Testis (tissue), 3 donors: Measurements from ENCODE around the gene TNFRSF4. TPM values are rescaled to one million over a fixed set of nuclear protein-coding genes. Genes with fewer than 3 reads are reported as not detected.

ENCODE experiments used
- DNase-seq: peaks from one replicate; pipeline ENCODE4 v3.0.0-alpha.2; 2019
- H3K27ac ChIP-seq, 2 donors: fragments of 200-600 bp; sonication (generic); one replicate each; pipeline ENCODE4 v1.5.1; 2019
- H3K27me3 ChIP-seq: fragments of 200-600 bp; sonication (generic); one replicate; pipeline ENCODE4 v1.5.1; 2019
- H3K36me3 ChIP-seq: fragments of 200-600 bp; sonication (generic); one replicate; pipeline ENCODE4 v1.5.1; 2017; ENCODE audit warnings: low read depth; ENCODE audit errors: missing control alignments
- H3K4me1 ChIP-seq: fragments of 200-600 bp; sonication (generic); one replicate; pipeline ENCODE4 v1.5.1; 2019
- H3K4me3 ChIP-seq, 2 donors: fragments of 200-600 bp; sonication (generic); one replicate each; pipeline ENCODE4 v1.5.1; 2017 to 2019
- H3K9me3 ChIP-seq: fragments of 200-600 bp; sonication (generic); one replicate; pipeline ENCODE4 v1.5.1; 2017
- POLR2A ChIP-seq: fragments of 450-650 bp; IDR thresholded peaks from one replicate; pipeline ENCODE4 v1.6.1; 2017; ENCODE audit warnings: antibody characterized with exemption, mild to moderate bottlenecking, moderate library complexity
- WGBS, 2 donors: methylation state at CpG; one replicate each; pipeline ENCODE4 v1.1.5; 2018; 5-methylcytosine and 5-hydroxymethylcytosine counted together
- intact Hi-C: fragments of 100-400 bp; cut with DNase I; formaldehyde crosslinking; loops from one replicate; pipeline ENCODE4 v1.15.1; 2023; ENCODE audit warnings: low total_unique reads
- polyA plus RNA-seq: library from polyadenylated mRNA; stranded (reverse); fragments of 350-450 nt; fragmentation: Illumina TruSeq; extraction: RNeasy Lipid Tissue Mini Kit (QIAGEN cat#74804); gene quantifications from one replicate; pipeline ENCODE4 v1.2.3, GENCODE V29; 2014; ENCODE audit warnings: low read depth, low replicate concordance; ENCODE audit not compliant: insufficient read depth
- total RNA-seq, 2 donors: library from RNA; depleted of rRNA; stranded (reverse); fragments of >200 nt; gene quantifications; one replicate each; pipeline ENCODE4 v1.2.3, GENCODE V29; 2016
- TF ChIP-seq, protein P1 (sequence below), 3 experiments: fragments of 450-650 bp in 2 of 3; fragments of 200-600 bp in 1 of 3; sonication (generic) in 1 of 3; IDR thresholded peaks; one replicate each; pipeline ENCODE4 v1.5.1; 2016 to 2019; ENCODE audit warnings: antibody characterized with exemption in 3 of 3, mild to moderate bottlenecking in 2 of 3, moderate library complexity in 1 of 3

The TNFRSF4 gene
- total and polyA plus RNA-seq, 3 donors from 2014 or later, result 0.80 to 1.4 (median 0.87) TPM

DNA sequence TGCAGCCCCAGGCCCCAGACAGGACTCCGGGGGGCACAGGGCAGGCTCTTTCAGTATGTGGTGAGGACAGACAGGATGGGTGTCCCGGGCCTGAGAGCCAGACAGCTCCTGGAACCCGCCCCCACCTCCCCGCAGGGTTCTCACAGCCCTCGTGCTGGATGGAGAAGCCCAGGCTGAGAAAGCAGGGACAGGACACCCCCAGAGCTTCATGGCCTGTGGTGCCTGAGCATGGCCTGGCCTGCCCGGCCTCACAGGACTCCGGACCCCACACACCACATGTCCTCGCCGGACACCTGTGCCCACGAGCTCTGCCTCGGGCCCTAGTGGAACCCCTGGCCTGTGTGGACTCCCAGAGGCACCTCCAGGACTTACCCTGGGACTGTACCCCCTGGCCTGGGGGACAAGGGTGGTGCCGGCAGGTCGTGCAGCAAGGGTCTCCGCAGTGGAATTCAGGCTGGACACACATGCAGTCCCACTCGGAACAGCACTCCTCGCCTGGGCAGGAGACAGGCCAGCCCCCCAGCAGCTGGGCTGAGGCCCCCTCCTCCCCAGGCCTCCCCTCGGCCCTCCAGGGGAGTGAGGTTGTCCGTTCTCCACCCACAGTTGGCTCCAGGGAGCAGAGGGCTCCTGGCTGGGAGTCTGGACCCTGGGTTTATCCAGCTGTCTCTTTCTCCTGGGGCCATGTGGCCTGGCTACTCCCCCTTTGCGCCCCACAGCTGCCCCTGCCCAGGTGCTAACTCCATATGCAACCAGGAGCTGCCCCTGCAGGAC, 8.8 kb downstream of the TNFRSF4 start:
- Histone ChIP-seq H3K27ac (no peak overlapping the region), H3K9me3 (no peaks in the 10 kb centered on the region), H3K4me1 (peaks cover 10% of the 10 kb centered on the region), H3K4me3 (no peak overlapping the region), H3K36me3 (no peaks in the 10 kb centered on the region), H3K27me3 (no peaks in the 10 kb centered on the region)
- WGBS, 2 donors, result 86 to 100% methylated on average over 1 to 19 of the region's 19 CpGs
- DNase-seq, result no peak
- intact Hi-C loops, result no loop called here
- no peak for TF ChIP-seq POLR2A
- TF ChIP-seq, protein P1, sequence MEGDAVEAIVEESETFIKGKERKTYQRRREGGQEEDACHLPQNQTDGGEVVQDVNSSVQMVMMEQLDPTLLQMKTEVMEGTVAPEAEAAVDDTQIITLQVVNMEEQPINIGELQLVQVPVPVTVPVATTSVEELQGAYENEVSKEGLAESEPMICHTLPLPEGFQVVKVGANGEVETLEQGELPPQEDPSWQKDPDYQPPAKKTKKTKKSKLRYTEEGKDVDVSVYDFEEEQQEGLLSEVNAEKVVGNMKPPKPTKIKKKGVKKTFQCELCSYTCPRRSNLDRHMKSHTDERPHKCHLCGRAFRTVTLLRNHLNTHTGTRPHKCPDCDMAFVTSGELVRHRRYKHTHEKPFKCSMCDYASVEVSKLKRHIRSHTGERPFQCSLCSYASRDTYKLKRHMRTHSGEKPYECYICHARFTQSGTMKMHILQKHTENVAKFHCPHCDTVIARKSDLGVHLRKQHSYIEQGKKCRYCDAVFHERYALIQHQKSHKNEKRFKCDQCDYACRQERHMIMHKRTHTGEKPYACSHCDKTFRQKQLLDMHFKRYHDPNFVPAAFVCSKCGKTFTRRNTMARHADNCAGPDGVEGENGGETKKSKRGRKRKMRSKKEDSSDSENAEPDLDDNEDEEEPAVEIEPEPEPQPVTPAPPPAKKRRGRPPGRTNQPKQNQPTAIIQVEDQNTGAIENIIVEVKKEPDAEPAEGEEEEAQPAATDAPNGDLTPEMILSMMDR (IDR thresholded peaks at IDR 0.05), result no peak

DNA sequence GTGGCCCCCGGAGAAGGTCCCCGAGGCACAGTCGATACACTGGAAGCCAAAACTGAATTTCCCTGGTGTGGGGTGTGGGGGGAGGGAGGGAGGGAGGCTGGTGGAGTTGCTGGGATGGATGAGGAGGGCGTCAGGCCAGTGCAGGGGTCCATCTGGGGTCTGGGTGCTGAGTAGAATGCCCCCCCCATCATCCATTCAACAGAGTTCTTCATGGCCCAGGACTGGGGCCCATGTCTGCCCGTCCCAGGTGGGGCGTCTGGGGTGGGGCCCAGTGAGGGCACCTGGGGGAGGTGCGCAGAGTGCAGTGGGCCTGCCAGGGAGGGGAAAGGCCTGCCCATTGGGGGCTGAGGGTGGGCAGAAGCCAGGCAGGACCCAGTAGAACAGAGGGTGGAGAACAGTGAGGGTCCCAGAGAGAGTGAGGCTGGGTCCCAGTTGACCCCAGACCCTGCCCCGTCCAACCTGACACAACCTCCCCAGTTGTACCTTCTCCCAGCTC, 9.5 kb downstream of the TNFRSF4 start:
- intact Hi-C loops, result no loop called here

DNA sequence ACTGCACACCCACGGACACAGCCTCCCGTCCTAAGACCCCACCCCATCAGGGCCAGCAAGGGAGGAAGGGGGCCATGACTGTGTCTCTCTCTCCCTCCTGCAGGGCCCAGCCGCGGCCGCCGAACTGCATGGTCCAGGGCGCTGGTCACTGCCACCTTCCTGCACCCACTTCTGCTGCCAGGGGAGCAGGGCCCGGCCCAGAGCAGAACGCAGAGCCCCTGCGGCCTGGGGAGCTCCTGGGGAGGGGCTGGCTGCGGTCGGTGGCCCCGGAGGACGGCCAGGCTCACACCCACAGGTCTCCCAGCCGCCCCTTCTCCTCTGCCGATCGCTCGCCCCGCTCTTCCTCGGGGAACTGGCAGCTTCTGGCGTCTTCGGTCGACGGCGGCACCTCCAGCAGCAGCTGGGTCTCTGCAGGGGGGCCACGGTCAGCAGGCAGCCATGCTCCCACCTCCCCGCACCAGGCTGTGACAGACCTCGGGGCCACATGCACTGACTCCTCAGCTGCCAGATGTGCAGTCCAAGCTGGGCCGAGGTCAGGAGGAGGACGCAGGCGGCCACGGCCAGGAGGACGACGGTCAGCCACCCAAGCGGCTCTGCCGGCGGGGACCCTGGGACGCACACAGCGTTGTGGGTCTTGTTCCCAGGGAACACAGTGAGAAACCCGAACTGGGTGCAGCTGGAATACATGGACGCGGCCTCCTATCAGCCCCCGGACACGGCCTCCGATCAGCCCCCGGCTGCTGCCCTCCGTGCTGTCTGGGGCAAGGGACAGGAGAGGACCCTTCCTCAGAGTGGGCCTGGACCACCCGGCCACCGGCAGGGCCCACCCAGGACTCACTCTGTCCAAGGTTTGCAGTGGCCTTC, 10.2 kb downstream of the TNFRSF4 start:
- Histone ChIP-seq H3K27me3 (no peaks in the 10 kb centered on the region), H3K4me3 (no peak overlapping the region), H3K27ac (no peak overlapping the region), H3K4me1 (peaks cover 10% of the 10 kb centered on the region), H3K36me3 (no peaks in the 10 kb centered on the region), H3K9me3 (no peaks in the 10 kb centered on the region)
- 74 to 80% methylated on average over 10 to 49 of the region's 49 CpGs for WGBS, 2 donors
- intact Hi-C loops, result no loop called here
- DNase-seq, result no peak
- TF ChIP-seq, protein P1 (IDR thresholded peaks at IDR 0.05), result no peak
- no peak for TF ChIP-seq POLR2A

More for the DNA sequence above, 9.5 kb downstream of the TNFRSF4 start:
- Histone ChIP-seq H3K4me3 (no peak overlapping the region), H3K27ac (no peak overlapping the region), H3K9me3 (no peaks in the 10 kb centered on the region), H3K4me1 (peaks cover 10% of the 10 kb centered on the region), H3K27me3 (no peaks in the 10 kb centered on the region), H3K36me3 (no peaks in the 10 kb centered on the region)
- no peak for TF ChIP-seq POLR2A
- TF ChIP-seq, protein P1 (IDR thresholded peaks at IDR 0.05), result no peak
- DNase-seq, result no peak
- 74 to 92% methylated on average over 5 to 8 of the region's 8 CpGs for WGBS, 2 donors

DNA sequence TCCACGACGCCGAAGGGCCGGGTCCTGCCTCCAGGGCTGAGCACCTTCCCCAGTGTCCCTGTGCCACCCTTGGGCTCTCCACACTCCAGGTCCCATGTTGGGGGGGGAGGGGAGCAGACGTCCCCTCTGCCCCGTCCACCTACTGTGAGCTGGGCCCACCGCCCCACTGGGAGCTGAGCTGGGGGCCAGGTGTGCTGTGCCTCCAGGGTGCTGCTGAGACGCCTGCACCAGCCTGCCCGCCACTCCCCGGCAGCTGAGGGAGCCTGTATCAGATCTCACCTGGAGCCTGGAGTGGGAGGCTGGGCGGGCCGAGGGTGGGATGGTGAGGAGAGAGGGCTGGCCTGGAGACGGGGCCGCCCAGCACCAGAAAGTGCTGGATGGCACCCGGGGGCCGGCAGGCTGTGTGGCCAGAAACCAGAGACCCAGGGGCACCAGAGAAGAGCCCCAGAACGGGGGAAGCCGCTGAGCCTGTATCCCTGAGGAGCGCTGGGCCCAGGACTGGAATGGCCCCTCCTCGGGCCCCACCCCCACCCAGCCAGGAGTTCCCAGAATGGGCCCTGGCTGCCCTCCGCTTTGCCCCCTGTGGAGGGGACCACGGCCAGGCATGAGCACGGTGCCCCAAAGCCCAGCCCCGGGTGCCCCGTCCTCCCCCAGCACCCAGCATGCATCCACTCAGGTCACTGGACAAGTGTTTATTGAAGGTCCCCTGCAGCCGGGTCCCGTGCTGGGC, 11.0 kb downstream of the TNFRSF4 start:
- intact Hi-C loops, result no loop called here
- H3K27me3 ChIP-seq, result no peaks in the 10 kb centered on the region
- peaks cover 5% of the 10 kb centered on the region for H3K4me1 ChIP-seq

More for the DNA sequence above, 11.0 kb downstream of the TNFRSF4 start:
- no peak for DNase-seq
- Histone ChIP-seq H3K27ac (no peak overlapping the region), H3K36me3 (no peaks in the 10 kb centered on the region), H3K4me3 (no peak overlapping the region), H3K9me3 (no peaks in the 10 kb centered on the region)
- WGBS, 2 donors, result 67% methylated on average over 27 of the region's 27 CpGs; no CpG with 5 or more reads in 1 of the 2 donors
- TF ChIP-seq, protein P1 (IDR thresholded peaks at IDR 0.05), result no peak
- no peak for TF ChIP-seq POLR2A
